NCI-H774 (cell line): ENCODE data around the gene PHACTR2.
"Not testable (repeated sequence)": the region's sequence is repeated elsewhere in the genome, so short reads cannot be mapped to it uniquely, and the experiment has no call there.

Experiments
- DNase-seq: peaks from one replicate; lab custom pipeline; 2025; lab: John Stamatoyannopoulos, UW

PHACTR2 gene

GRCh38 chr6:143698759-143699429 is 21.1 kb downstream of the PHACTR2 start:
- DNase-seq: no peak

DNA sequence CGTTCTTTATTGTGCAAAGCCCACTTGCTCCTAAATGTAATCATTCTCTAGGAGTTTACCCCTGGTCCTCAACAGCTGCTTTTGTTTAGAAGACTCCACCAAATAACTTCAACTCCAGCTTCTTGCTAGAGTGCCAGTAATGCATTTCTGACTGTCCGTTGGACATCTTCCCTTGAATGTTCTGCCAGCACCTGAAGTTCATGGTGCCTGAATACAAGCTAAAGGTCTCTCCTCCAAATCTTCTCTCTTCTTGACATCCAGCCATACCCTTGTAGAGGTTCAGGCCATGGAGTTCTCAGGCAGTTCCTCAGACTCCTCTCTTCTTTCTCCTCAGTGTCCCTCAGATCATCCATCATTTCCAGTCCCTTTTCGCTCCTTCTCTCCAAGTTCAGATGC is 21.7 kb downstream of the PHACTR2 start:
- DNase-seq: no peak

DNA sequence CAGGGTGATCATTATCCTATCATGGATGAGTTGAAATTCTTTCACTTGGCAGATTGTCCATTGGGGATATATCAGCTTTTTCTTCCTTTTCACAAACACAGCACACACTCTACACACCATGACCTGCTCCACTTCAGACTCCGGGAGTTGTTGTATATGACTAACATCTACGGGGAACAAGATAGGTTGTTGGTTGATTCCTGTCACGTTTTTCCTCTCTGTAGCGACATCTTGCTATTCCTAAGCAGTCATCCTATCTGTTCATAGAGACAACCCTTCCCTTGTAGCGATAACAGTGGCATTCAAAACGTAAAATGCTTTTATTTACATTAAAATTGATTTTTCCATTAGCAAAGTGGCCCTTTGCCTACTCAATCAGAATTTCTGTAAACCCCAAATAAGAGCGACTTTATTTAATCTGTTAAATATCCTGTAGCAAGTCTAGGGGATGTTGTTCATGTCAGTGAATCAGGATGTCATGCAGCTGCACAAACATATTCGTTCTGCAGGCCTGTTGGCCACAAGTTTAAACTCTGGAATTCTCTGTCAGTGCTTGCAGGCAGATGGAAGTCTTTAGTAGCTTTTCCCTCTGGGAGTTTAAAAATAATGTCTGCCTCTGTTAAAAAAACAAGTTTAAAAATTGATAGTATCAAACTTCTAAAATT is 23.1 kb downstream of the PHACTR2 start:
- no peak for DNase-seq

- DNase-seq: no peak
Measured at GRCh38 chr6:143701349-143702234, 23.8 kb downstream of the PHACTR2 start.

DNA sequence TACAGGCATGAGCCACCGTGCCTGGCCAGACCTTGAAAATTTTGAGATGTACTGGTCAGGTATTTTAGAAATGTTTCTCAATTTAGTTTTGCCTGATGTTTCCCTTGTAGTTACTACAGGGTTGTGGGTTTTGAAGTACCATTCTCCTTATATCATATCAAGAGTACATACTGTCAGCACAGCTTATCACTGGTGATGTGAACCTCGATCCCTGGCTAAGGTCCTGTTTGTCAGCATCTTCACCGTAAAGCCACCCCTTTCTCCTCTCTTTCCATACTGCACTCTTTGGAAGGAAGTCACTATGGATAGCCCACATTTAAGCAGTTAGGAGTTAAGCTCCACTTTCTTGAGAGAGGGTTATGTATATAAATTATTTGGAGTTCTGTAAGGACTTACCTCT is 27.8 kb downstream of the PHACTR2 start:
- no peak for DNase-seq

DNA sequence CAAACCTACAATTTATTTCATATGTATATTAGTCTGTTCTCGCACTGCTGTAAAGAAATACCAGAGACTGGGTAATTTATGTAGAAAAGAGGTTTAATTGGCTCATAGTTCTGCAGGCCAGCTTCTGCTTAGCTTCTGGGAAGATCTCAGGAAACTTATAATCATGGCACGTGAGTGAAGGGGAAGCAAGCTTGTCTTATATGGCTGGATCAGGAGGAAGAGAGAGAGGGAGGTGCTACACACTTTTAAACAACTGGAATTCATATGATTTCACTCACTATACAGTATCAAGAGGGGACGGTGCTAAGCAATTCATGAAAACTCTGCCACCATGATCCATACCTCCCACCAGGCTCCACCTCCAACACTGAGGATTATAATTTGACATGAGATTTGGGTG is 29.9 kb downstream of the PHACTR2 start:
- no peak for DNase-seq

DNA sequence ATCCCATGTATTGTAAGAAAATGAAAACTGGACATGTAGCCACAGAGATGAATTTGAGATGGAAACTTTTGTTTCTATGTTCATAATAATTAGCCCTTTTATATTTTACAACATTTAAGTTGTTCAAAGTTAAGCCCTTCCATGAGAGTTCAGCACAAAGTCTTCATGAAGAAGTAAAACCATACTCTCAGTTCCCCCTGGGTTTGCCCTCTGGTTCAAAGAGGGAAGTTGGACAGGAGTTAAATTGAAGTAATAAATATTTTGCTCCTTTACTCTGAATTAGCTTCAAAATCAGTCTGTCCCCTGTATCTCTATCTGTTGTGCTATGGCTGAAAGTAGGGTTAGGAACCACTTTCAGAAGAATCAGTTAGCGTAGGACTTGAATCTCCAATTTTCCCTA is 31.1 kb downstream of the PHACTR2 start:
- no peak for DNase-seq

- no peak for DNase-seq
Measured at GRCh38 chr6:143711714-143712113, 33.9 kb downstream of the PHACTR2 start.

- DNase-seq: no peak
Measured at GRCh38 chr6:143718472-143718871, 40.7 kb downstream of the PHACTR2 start.

DNA sequence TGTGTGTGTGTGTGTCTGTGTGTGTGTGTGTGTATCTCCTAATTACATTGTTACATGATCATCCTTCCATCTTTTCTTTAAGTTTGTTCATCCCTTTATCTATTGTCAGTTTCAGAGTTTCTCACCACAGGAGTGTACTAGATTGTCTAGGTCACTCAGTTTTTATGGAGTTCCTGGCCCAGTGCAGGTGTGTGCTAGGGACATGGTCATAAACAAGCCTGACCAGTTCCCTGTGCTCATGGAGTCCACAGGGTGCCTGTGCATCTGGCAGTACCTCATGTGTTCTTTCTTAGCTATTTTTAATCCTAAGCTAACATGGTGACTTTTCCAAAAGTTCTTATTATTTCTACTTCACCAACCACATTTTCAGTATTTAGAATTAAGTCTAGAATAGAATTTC is 43.9 kb downstream of the PHACTR2 start:
- DNase-seq: no peak

GRCh38 chr6:143724876-143725275 is 47.1 kb downstream of the PHACTR2 start:
- DNase-seq: no peak

- no peak for DNase-seq
Measured at GRCh38 chr6:143726015-143726647, 48.4 kb downstream of the PHACTR2 start.

GRCh38 chr6:143727035-143727434 is 49.3 kb downstream of the PHACTR2 start:
- DNase-seq: no peak

- no peak for DNase-seq
Measured at GRCh38 chr6:143731789-143732188, 54.0 kb downstream of the PHACTR2 start.

- no peak for DNase-seq
Measured at GRCh38 chr6:143732536-143732935, 54.8 kb downstream of the PHACTR2 start.

GRCh38 chr6:143733510-143733909 is 55.7 kb downstream of the PHACTR2 start:
- no peak for DNase-seq

DNA sequence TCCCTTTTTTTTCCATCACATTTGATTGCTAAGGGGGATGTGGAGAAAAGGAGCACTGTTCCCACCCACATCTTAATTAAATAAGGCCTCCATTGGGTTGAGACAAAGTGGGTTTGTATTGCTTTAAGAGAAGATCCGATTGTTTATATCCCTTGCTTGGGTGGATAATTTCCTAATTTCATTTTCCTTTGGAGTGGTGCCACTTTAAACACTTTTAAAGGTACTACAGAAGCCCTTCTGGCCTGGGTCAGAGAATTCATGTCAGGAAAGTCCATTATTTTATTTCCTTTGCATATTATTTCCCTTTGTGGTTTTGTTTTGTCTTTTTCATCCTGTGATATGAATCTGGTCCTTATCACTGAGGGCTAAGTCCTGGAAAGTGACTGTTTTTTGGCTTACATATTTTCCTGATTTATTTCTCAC is 56.9 kb downstream of the PHACTR2 start:
- DNase-seq: no peak

- not testable (repeated sequence) for DNase-seq
Measured at GRCh38 chr6:143738072-143738690, 60.4 kb downstream of the PHACTR2 start.

GRCh38 chr6:143739341-143739851 is 61.6 kb downstream of the PHACTR2 start:
- DNase-seq: no peak

DNA sequence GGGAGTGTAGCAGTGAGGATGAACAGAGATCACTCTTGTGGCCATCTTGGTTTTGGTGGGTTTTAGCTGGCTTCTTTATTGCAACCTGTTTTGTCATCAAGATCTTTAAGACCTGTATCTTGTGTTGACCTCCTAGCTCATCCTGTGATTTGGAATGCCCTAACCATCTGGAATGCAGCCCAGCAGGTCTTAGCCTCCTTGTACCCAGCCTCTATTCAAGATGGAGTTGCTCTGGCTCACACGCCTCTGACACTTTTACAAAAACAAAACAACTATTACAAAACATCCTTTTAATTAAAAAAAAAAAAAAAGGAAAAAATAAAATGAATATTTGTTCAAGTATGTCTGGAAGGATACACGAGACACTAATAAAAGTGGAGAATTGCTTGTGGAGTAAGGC is 62.4 kb downstream of the PHACTR2 start:
- no peak for DNase-seq

- DNase-seq: no peak
Measured at GRCh38 chr6:143741480-143741879, 63.7 kb downstream of the PHACTR2 start.
